OCI-LY1 (cell line): Measurements from ENCODE around the gene PACS2.

Experiments
- H2AFZ ChIP-seq: fragments of 200-600 bp; sonication (generic), shearing (Covaris generic); 2 replicates; pipeline ENCODE4 v1.6.0; 2014; ENCODE audit warnings: antibody characterized with exemption, mild to moderate bottlenecking, low read length
- H3F3A ChIP-seq: fragments of 200-600 bp; sonication (generic), shearing (Covaris generic); 2 replicates; pipeline ENCODE4 v1.6.0; 2014; ENCODE audit warnings: mild to moderate bottlenecking, antibody characterized with exemption, low read length, moderate library complexity; ENCODE audit not compliant: insufficient read depth
- H3K27ac ChIP-seq: fragments of 200-600 bp; sonication (generic); 2 replicates; pipeline ENCODE4 v1.5.1; 2014; ENCODE audit warnings: low read length, mixed run types, mild to moderate bottlenecking, low read depth; ENCODE audit not compliant: poor library complexity, severe bottlenecking
- H3K27me3 ChIP-seq: fragments of 200-600 bp; sonication (generic); 2 replicates; pipeline ENCODE4 v1.6.0; 2014; ENCODE audit warnings: antibody characterized with exemption, mild to moderate bottlenecking, low read length, moderate library complexity; ENCODE audit not compliant: insufficient read depth
- H3K36me3 ChIP-seq: fragments of 200-600 bp; sonication (generic); 2 replicates; pipeline ENCODE4 v1.6.1; 2014; ENCODE audit warnings: mild to moderate bottlenecking, antibody characterized with exemption, low read length, moderate library complexity, mixed read lengths; ENCODE audit not compliant: insufficient read depth
- H3K4me1 ChIP-seq: fragments of 200-600 bp; sonication (generic); 2 replicates; pipeline ENCODE4 v1.5.1; 2014; ENCODE audit warnings: mild to moderate bottlenecking, low read length, moderate library complexity; ENCODE audit not compliant: insufficient read depth, severe bottlenecking
- H3K4me2 ChIP-seq: fragments of 200-600 bp; sonication (generic), shearing (Covaris generic); 2 replicates; pipeline ENCODE4 v1.6.1; 2014; ENCODE audit warnings: low read length
- H3K4me3 ChIP-seq: fragments of 200-600 bp; sonication (generic); 2 replicates; pipeline ENCODE4 v1.5.1; 2014; ENCODE audit warnings: low read length, low read depth, mild to moderate bottlenecking, mixed read lengths; ENCODE audit not compliant: poor library complexity, severe bottlenecking
- H3K79me2 ChIP-seq: fragments of 200-600 bp; shearing (Covaris generic); 2 replicates; pipeline ENCODE4 v1.6.1; 2016; ENCODE audit warnings: mixed run types, low read length, mixed read lengths; ENCODE audit not compliant: insufficient read depth
- H3K9ac ChIP-seq: fragments of 200-600 bp; sonication (generic), shearing (Covaris generic); 2 replicates; pipeline ENCODE4 v1.6.1; 2014; ENCODE audit warnings: mild to moderate bottlenecking, low read length, mixed read lengths
- H3K9me2 ChIP-seq: fragments of 200-600 bp; sonication (generic), shearing (Covaris generic); 2 replicates; pipeline ENCODE4 v1.6.1; 2014; ENCODE audit warnings: low read depth, mild to moderate bottlenecking, low read length, mixed read lengths
- H3K9me3 ChIP-seq: fragments of 200-600 bp; shearing (Covaris generic); 2 replicates; pipeline ENCODE4 v1.6.1; 2014; ENCODE audit warnings: low read length, mixed read lengths
- H4K20me1 ChIP-seq: fragments of 200-600 bp; sonication (generic), shearing (Covaris generic); 2 replicates; pipeline ENCODE4 v1.6.0; 2016; ENCODE audit warnings: mild to moderate bottlenecking, low read length; ENCODE audit not compliant: insufficient read depth
- EZH2 ChIP-seq: fragments of 200-600 bp; sonication (generic), shearing (Covaris generic); IDR thresholded peaks from 2 replicates; pipeline ENCODE4 v1.8.0; 2017; ENCODE audit warnings: borderline replicate concordance, mixed run types, mild to moderate bottlenecking, antibody characterized with exemption, low read length, moderate library complexity, mixed read lengths
- TF ChIP-seq, protein P1 (sequence below): fragments of 200-600 bp; sonication (generic), shearing (Covaris generic); IDR thresholded peaks from 2 replicates; pipeline ENCODE4 v1.5.1; 2017; ENCODE audit warnings: mild to moderate bottlenecking, antibody characterized with exemption, low read length, moderate library complexity, mixed read lengths

Gene PACS2

GRCh38 chr14:105353136-105353535, 38.6 kb downstream of the PACS2 start:
- Histone ChIP-seq H3K79me2 (no peaks in the 10 kb centered on the region), H3K36me3 (no peaks in the 10 kb centered on the region), H3K27ac (no peak overlapping the region), H3K4me2 (no peak overlapping the region), H3K27me3 (no peaks in the 10 kb centered on the region), H3K9ac (no peak overlapping the region), H3K9me2 (no peaks in the 10 kb centered on the region), H3F3A (no peaks in the 10 kb centered on the region), H4K20me1 (no peaks in the 10 kb centered on the region), H2AFZ (no peak overlapping the region), H3K4me1 (no peaks in the 10 kb centered on the region), H3K4me3 (no peak overlapping the region), H3K9me3 (no peaks in the 10 kb centered on the region)
- TF ChIP-seq, protein P1, sequence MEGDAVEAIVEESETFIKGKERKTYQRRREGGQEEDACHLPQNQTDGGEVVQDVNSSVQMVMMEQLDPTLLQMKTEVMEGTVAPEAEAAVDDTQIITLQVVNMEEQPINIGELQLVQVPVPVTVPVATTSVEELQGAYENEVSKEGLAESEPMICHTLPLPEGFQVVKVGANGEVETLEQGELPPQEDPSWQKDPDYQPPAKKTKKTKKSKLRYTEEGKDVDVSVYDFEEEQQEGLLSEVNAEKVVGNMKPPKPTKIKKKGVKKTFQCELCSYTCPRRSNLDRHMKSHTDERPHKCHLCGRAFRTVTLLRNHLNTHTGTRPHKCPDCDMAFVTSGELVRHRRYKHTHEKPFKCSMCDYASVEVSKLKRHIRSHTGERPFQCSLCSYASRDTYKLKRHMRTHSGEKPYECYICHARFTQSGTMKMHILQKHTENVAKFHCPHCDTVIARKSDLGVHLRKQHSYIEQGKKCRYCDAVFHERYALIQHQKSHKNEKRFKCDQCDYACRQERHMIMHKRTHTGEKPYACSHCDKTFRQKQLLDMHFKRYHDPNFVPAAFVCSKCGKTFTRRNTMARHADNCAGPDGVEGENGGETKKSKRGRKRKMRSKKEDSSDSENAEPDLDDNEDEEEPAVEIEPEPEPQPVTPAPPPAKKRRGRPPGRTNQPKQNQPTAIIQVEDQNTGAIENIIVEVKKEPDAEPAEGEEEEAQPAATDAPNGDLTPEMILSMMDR = no peak
- TF ChIP-seq EZH2 = no peak

GRCh38 chr14:105354541-105354940, 40.0 kb downstream of the PACS2 start:
- no peak overlapping the region for H3K27ac ChIP-seq
- H4K20me1 ChIP-seq = no peaks in the 10 kb centered on the region
- no peak overlapping the region for H3K9ac ChIP-seq
- H3K4me1 ChIP-seq = no peaks in the 10 kb centered on the region
- no peaks in the 10 kb centered on the region for H3K9me3 ChIP-seq
- H3F3A ChIP-seq = no peaks in the 10 kb centered on the region
- no peaks in the 10 kb centered on the region for H3K9me2 ChIP-seq
- no peak for TF ChIP-seq EZH2
- TF ChIP-seq, protein P1 = no peak
- no peak overlapping the region for H2AFZ ChIP-seq
- H3K4me2 ChIP-seq = no peak overlapping the region
- H3K27me3 ChIP-seq = no peaks in the 10 kb centered on the region
- H3K36me3 ChIP-seq = no peaks in the 10 kb centered on the region
- H3K4me3 ChIP-seq = no peak overlapping the region
- H3K79me2 ChIP-seq = no peaks in the 10 kb centered on the region

DNA sequence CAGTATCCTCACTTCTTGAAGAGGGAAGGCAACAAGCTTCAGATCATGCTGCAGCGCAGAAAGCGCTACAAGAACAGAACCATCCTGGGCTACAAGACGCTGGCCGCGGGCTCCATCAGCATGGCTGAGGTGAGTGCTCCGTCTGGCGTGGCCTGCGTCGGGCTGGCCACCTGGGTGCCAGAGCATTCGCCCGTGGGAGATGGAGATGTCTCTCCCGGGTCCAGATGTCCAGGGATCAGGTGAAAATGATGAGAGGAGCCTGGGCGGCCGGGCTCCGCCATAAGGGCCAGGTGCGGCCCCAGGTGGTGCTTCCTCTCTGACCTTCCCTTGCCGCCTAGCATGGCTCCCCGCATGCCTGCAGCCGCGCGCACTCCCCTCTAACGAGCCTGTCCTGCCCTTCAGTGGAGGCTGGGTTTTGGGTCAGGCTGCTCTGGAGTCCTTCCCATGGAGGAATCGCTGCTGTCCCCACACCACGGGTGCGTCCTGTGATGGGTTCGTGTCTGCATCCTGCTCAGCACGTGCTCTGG, 40.6 kb downstream of the PACS2 start:
- no peak overlapping the region for H2AFZ ChIP-seq
- H3K27ac ChIP-seq = no peak overlapping the region
- no peak overlapping the region for H3K4me2 ChIP-seq
- no peaks in the 10 kb centered on the region for H3K27me3 ChIP-seq
- TF ChIP-seq, protein P1 = no peak
- TF ChIP-seq EZH2 = no peak
- H3K9me3 ChIP-seq = no peaks in the 10 kb centered on the region
- H3K36me3 ChIP-seq = no peaks in the 10 kb centered on the region
- no peak overlapping the region for H3K4me3 ChIP-seq
- no peaks in the 10 kb centered on the region for H4K20me1 ChIP-seq
- no peak overlapping the region for H3K9ac ChIP-seq
- H3K9me2 ChIP-seq = no peaks in the 10 kb centered on the region
- no peaks in the 10 kb centered on the region for H3K4me1 ChIP-seq
- H3K79me2 ChIP-seq = no peaks in the 10 kb centered on the region
- H3F3A ChIP-seq = no peaks in the 10 kb centered on the region
